ENCODE data around the gene KRTAP9-8. TPM values are rescaled to one million over a fixed set of nuclear protein-coding genes. Genes with fewer than 3 reads are reported as not detected.
A peak's percentile ranks its signal among the peaks of the same experiment; 100 is the strongest.

Gene KRTAP9-8
- total RNA-seq, 2 experiments from 2014 or later, result not detected

- no peak for TF ChIP-seq CTCF (IDR thresholded peaks at IDR 0.05)
- CTCF ChIA-PET, result no interaction called here
- ATAC-seq (ENCODE audit: poor library complexity), result no peak
Observed at GRCh38 chr17:41284043-41284442, 46.2 kb downstream of the KRTAP9-8 start.

DNA sequence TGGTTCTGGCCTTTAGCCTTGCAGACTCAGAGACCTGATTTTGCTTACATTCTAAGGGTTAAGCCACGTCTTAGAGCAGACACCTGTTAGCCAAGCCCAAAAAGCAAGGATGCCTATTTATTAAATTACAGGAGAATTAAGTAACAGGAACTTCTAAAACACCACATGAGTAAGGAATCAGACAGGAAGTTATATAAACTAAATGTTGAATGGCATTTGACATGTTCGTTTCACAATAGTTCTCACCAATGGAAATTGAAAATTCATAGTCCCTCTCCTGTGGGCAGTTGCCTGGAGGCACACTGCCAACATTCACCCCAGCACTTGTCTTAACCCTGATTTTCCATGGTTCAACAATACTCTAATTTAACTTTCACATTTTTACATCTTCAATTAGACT, 46.7 kb downstream of the KRTAP9-8 start:
- Histone ChIP-seq H3K4me1 (ENCODE audit: insufficient read depth, low read length) (no peaks in the 10 kb centered on the region), H3K27ac (ENCODE audit: low read depth in 1 of 2, low read length in 2 of 2) (no peak overlapping the region), H3K9me3 (ENCODE audit: control insufficient read depth in 1 of 2, insufficient read depth in 1 of 2, low read length in 2 of 2) (no peaks in the 10 kb centered on the region), H3K36me3 (ENCODE audit: insufficient read depth, low read length) (no peaks in the 10 kb centered on the region), H3K4me3 (ENCODE audit: low read length) (no peak overlapping the region), H3K27me3 (ENCODE audit: control insufficient read depth in 1 of 2, insufficient read depth in 2 of 2, low read length in 2 of 2) (no peaks in the 10 kb centered on the region)
- DNase-seq (peak in 1 of 14 experiments; percentile 2), ATAC-seq (ENCODE audit: poor library complexity) (peak; percentile 39)
- Mint-ChIP-seq H3K4me1 (ENCODE audit: low read depth) (peaks cover 18% of the 10 kb centered on the region), H3K27ac (peak overlapping the region; percentile 2), H3K9me3 (peaks cover 6% of the 10 kb centered on the region), H3K4me3 (no peak overlapping the region), H3K27me3 (no peaks in the 10 kb centered on the region), H3K36me3 (ENCODE audit: low read depth) (no peaks in the 10 kb centered on the region)
- TF ChIP-seq CTCF (IDR thresholded peaks at IDR 0.05), result no peak
- intact Hi-C loops (cut with DNase I, micrococcal nuclease), result no loop called here
- ChIA-PET CTCF (no interaction called here), POLR2A (interaction anchor here (1.1 kb wide), 1 partner anchor 24 kb away, joined by 4 read pairs; the partner anchor contains the start of gene KRTAP16-1)

More at GRCh38 chr17:41284043-41284442, 46.2 kb downstream of the KRTAP9-8 start:
- DNase-seq, result peak in 1 of 14 experiments; percentile 0
- H3K27ac Mint-ChIP-seq, result no peak overlapping the region
- H3K4me3 ChIP-seq (ENCODE audit: low read length), result no peak overlapping the region
- intact Hi-C loops (cut with DNase I, micrococcal nuclease), result no loop called here
- H3K27me3 Mint-ChIP-seq, result no peaks in the 10 kb centered on the region
- H3K27ac ChIP-seq (ENCODE audit: low read depth in 1 of 2, low read length in 2 of 2), result no peak overlapping the region
- H3K4me3 Mint-ChIP-seq, result no peak overlapping the region
- peaks cover 18% of the 10 kb centered on the region for H3K4me1 Mint-ChIP-seq (ENCODE audit: low read depth)
- peaks cover 6% of the 10 kb centered on the region for H3K9me3 Mint-ChIP-seq
- no peaks in the 10 kb centered on the region for H3K27me3 ChIP-seq (ENCODE audit: control insufficient read depth in 1 of 2, insufficient read depth in 2 of 2, low read length in 2 of 2)
- H3K9me3 ChIP-seq (ENCODE audit: control insufficient read depth in 1 of 2, insufficient read depth in 1 of 2, low read length in 2 of 2), result no peaks in the 10 kb centered on the region
- no peaks in the 10 kb centered on the region for H3K36me3 Mint-ChIP-seq (ENCODE audit: low read depth)
- POLR2A ChIA-PET, result interaction anchor here (1.1 kb wide), 1 partner anchor 25 kb away, joined by 4 read pairs; the partner anchor contains the start of gene KRTAP16-1
- H3K4me1 ChIP-seq (ENCODE audit: insufficient read depth, low read length), result no peaks in the 10 kb centered on the region
- no peaks in the 10 kb centered on the region for H3K36me3 ChIP-seq (ENCODE audit: insufficient read depth, low read length)

- no peak for ATAC-seq (ENCODE audit: poor library complexity)
- Histone ChIP-seq H3K4me3 (ENCODE audit: low read length) (no peak overlapping the region), H3K27ac (ENCODE audit: low read depth in 1 of 2, low read length in 2 of 2) (no peak overlapping the region), H3K27me3 (ENCODE audit: control insufficient read depth in 1 of 2, insufficient read depth in 2 of 2, low read length in 2 of 2) (no peaks in the 10 kb centered on the region), H3K4me1 (ENCODE audit: insufficient read depth, low read length) (no peaks in the 10 kb centered on the region), H3K36me3 (ENCODE audit: insufficient read depth, low read length) (no peaks in the 10 kb centered on the region), H3K9me3 (ENCODE audit: control insufficient read depth in 1 of 2, insufficient read depth in 1 of 2, low read length in 2 of 2) (no peaks in the 10 kb centered on the region)
- CTCF ChIA-PET, result no interaction called here
- Mint-ChIP-seq H3K4me1 (ENCODE audit: low read depth) (peaks cover 18% of the 10 kb centered on the region), H3K27me3 (no peaks in the 10 kb centered on the region), H3K9me3 (no peaks in the 10 kb centered on the region), H3K36me3 (ENCODE audit: low read depth) (no peaks in the 10 kb centered on the region), H3K4me3 (no peak overlapping the region), H3K27ac (no peak overlapping the region)
- POLR2A ChIA-PET, result no interaction called here
- intact Hi-C loops (cut with DNase I, micrococcal nuclease), result no loop called here
- DNase-seq, result no peak
- TF ChIP-seq CTCF (IDR thresholded peaks at IDR 0.05), result no peak
Observed at GRCh38 chr17:41287050-41287449, 49.3 kb downstream of the KRTAP9-8 start.

Other genes with a start within 250 kb of the KRTAP9-8 start
- gene KRTAP3-3, start 243.8 kb upstream of the KRTAP9-8 start, total RNA-seq, result not detected
- not detected for gene KRTAP3-2, start 238.1 kb upstream of the KRTAP9-8 start, total RNA-seq
- not detected for gene KRTAP3-1, start 228.9 kb upstream of the KRTAP9-8 start, total RNA-seq
- not detected for gene KRTAP1-5, start 210.8 kb upstream of the KRTAP9-8 start, total RNA-seq
- gene KRTAP1-4, start 207.8 kb upstream of the KRTAP9-8 start, total RNA-seq, result not detected
- gene KRTAP1-3, start 203.1 kb upstream of the KRTAP9-8 start, total RNA-seq, result not detected
- not detected for gene KRTAP1-1, start 196.5 kb upstream of the KRTAP9-8 start, total RNA-seq
- gene KRTAP2-1, start 190.7 kb upstream of the KRTAP9-8 start, total RNA-seq, result not detected
- gene KRTAP2-2, start 182.8 kb upstream of the KRTAP9-8 start, total RNA-seq, result not detected
- gene KRTAP2-3, start 177.9 kb upstream of the KRTAP9-8 start, total RNA-seq, result not detected
- not detected for gene KRTAP2-4, start 172.1 kb upstream of the KRTAP9-8 start, total RNA-seq
- gene KRTAP4-7, start 153.8 kb upstream of the KRTAP9-8 start, total RNA-seq, result not detected
- not detected for gene KRTAP4-8, start 139.9 kb upstream of the KRTAP9-8 start, total RNA-seq
- not detected for gene KRTAP4-16, start 135.8 kb upstream of the KRTAP9-8 start, total RNA-seq
- not detected for gene KRTAP4-9, start 132.6 kb upstream of the KRTAP9-8 start, total RNA-seq
- not detected for gene KRTAP4-11, start 119.6 kb upstream of the KRTAP9-8 start, total RNA-seq
- not detected for gene KRTAP4-12, start 113.8 kb upstream of the KRTAP9-8 start, total RNA-seq
- not detected for gene KRTAP4-6, start 97.5 kb upstream of the KRTAP9-8 start, total RNA-seq
- not detected for gene KRTAP4-5, start 88.2 kb upstream of the KRTAP9-8 start, total RNA-seq
- not detected for gene KRTAP4-4, start 77.3 kb upstream of the KRTAP9-8 start, total RNA-seq
- not detected for gene KRTAP4-3, start 69.8 kb upstream of the KRTAP9-8 start, total RNA-seq
- not detected for gene KRTAP4-2, start 59.8 kb upstream of the KRTAP9-8 start, total RNA-seq
- not detected for gene KRTAP4-1, start 53.1 kb upstream of the KRTAP9-8 start, total RNA-seq
- not detected for gene KRTAP9-1, start 48.1 kb upstream of the KRTAP9-8 start, total RNA-seq
- not detected for gene KRTAP9-2, start 11.4 kb upstream of the KRTAP9-8 start, total RNA-seq
- not detected for gene KRTAP9-3, start 5.5 kb upstream of the KRTAP9-8 start, total RNA-seq
- gene KRTAP9-4, start 11.7 kb downstream of the KRTAP9-8 start, total RNA-seq, result not detected
- gene KRTAP9-9, start 17.4 kb downstream of the KRTAP9-8 start, total RNA-seq, result not detected
- not detected for gene KRTAP9-6, start 27.4 kb downstream of the KRTAP9-8 start, total RNA-seq
- gene KRTAP9-7, start 37.7 kb downstream of the KRTAP9-8 start, total RNA-seq, result not detected
- not detected for gene KRTAP29-1, start 64.9 kb downstream of the KRTAP9-8 start, total RNA-seq
- 1 to 10 TPM; 1.0 to 1.1 TPM for gene KRTAP16-1, start 71.3 kb downstream of the KRTAP9-8 start, total RNA-seq
- gene KRTAP17-1, start 77.7 kb downstream of the KRTAP9-8 start, total RNA-seq, result not detected
- not detected for gene KRT33A, start 112.8 kb downstream of the KRTAP9-8 start, total RNA-seq
- gene KRT33B, start 131.8 kb downstream of the KRTAP9-8 start, total RNA-seq, result not detected
- gene KRT34, start 144.3 kb downstream of the KRTAP9-8 start, total RNA-seq, result not detected
- gene KRT31, start 159.6 kb downstream of the KRTAP9-8 start, total RNA-seq, result not detected
- gene KRT37, start 186.6 kb downstream of the KRTAP9-8 start, total RNA-seq, result not detected
- not detected for gene KRT38, start 203.0 kb downstream of the KRTAP9-8 start, total RNA-seq
- gene KRT32, start 229.4 kb downstream of the KRTAP9-8 start, total RNA-seq, result not detected
- not detected for gene KRT35, start 243.2 kb downstream of the KRTAP9-8 start, total RNA-seq

All from CD4-positive, alpha-beta T cell (primary cell).